ENCODE data around the gene ZFP37. TPM values are rescaled to one million over a fixed set of nuclear protein-coding genes. Genes with fewer than 3 reads are reported as not detected.
"Not testable (repeated sequence)": the region's sequence is repeated elsewhere in the genome, so short reads cannot be mapped to it uniquely, and the experiment has no call there.

Gene ZFP37
- total RNA-seq (1 to 10 TPM in 1 of 2 donors, under 1 TPM in 1; 0.65 to 1.5 TPM), total RNA-seq (3.0 to 8.5 reads per million in 2 donors)

DNA sequence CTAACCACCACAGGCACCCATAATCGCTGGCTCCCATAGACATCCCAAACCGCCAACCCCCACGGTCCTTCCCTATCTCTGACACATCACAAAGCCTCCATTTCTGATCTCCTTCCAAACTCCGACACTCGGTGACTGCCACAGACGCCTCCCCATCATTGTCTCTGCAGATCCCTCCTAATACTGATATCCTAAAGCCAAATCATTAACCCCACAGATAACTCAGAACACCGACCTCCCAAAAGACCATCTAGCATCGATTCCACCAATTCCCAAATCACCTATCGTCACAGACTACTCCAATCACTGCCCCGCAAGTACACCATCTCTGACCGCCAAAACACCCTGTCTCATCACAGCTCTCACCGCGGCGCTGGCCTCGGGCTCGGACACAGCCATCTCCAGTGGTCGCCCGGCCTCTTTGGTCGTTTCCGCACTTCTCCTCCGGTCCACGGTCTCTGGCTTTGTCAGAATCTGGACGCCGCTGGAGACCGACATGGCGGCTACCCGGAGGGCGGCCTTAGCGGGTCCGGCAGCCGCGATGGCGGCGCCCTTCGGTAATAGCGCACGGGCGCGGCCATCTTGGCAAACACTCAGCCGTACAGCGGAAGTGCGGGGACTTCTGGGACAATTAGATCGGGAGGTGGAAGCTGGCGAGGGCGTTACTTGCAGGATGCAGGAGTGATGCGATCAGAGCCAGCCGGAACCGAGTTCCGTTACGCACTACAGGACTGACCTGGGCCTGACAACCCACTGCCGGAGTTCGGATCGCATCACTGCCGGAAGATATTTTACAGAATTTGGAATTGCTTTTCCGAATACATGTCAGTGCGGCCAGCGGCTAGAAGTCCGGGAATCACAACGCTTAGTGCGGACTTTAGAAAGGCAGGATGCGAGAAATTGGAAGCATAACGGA is at the start of gene ZFP37:
Gene ZFP37, minus strand, starts transcription at position 534 of the 916 bp plus-strand sequence. Its CDS starts 36 bp downstream, at position 498.
- Mint-ChIP-seq H3K36me3 (ENCODE audit: low read depth) (no peaks in the 10 kb centered on the region), H3K27ac (no peak within 1 kb of the TSS), H3K4me3 (no peak within 1 kb of the TSS), H3K4me1 (no peaks in the 10 kb centered on the region), H3K27me3 (no peaks in the 10 kb centered on the region)
- ATAC-seq (peak; percentile 97), DNase-seq (peak; percentile 54 to 68 (median 59))
- H3K9me3 ChIP-seq (ENCODE audit: control insufficient read depth, low read length, poor library complexity, severe bottlenecking), result peaks cover 16% of the 10 kb centered on the region

DNA sequence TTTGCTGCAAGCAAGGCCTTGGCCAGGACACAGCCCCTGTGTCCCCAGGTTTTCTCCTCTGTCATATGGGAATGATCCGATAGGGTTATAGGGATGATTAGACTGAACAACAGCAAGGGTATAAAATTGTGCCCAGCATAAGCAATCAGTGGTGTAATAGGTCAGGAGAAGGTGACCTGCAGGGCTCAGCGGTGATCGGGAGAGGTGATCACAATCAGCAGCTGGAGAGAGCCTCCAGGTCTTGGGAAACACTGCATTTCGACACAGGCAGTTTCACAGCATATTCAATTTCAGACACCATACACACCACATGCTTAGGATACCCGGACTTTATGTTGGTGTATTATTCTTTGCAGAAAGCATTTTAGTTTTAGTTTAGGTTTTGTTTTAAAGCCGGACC is 48.8 kb upstream of the ZFP37 start:
- ATAC-seq; DNase-seq; H3K9me3 ChIP-seq (ENCODE audit: control insufficient read depth, low read length, poor library complexity, severe bottlenecking); H3K4me3 Mint-ChIP-seq; H3K27ac Mint-ChIP-seq; H3K4me1 Mint-ChIP-seq; H3K36me3 Mint-ChIP-seq (ENCODE audit: low read depth): not testable (repeated sequence)
- peaks cover 11% of the 10 kb centered on the region for H3K27me3 Mint-ChIP-seq

GRCh38 chr9:113095561-113095960 is 39.0 kb upstream of the ZFP37 start:
- H3K36me3 Mint-ChIP-seq (ENCODE audit: low read depth), result no peaks in the 10 kb centered on the region
- peaks cover 47% of the 10 kb centered on the region for H3K27me3 Mint-ChIP-seq
- H3K4me3 Mint-ChIP-seq, result no peak overlapping the region
- peaks cover 3% of the 10 kb centered on the region for H3K9me3 ChIP-seq (ENCODE audit: control insufficient read depth, low read length, poor library complexity, severe bottlenecking)
- H3K4me1 Mint-ChIP-seq, result no peaks in the 10 kb centered on the region
- DNase-seq (no peak), ATAC-seq (no peak)
- no peak overlapping the region for H3K27ac Mint-ChIP-seq

GRCh38 chr9:113089924-113090323 is 33.4 kb upstream of the ZFP37 start:
- not testable (repeated sequence) for ATAC-seq; H3K4me1 Mint-ChIP-seq; H3K4me3 Mint-ChIP-seq; H3K9me3 ChIP-seq (ENCODE audit: control insufficient read depth, low read length, poor library complexity, severe bottlenecking); H3K36me3 Mint-ChIP-seq (ENCODE audit: low read depth); DNase-seq; H3K27ac Mint-ChIP-seq
- peaks cover 33% of the 10 kb centered on the region for H3K27me3 Mint-ChIP-seq

- H3K9me3 ChIP-seq (ENCODE audit: control insufficient read depth, low read length, poor library complexity, severe bottlenecking); H3K4me3 Mint-ChIP-seq; H3K36me3 Mint-ChIP-seq (ENCODE audit: low read depth); H3K4me1 Mint-ChIP-seq; ATAC-seq; H3K27ac Mint-ChIP-seq; DNase-seq: not testable (repeated sequence)
- H3K27me3 Mint-ChIP-seq, result peaks cover 33% of the 10 kb centered on the region
Observed at GRCh38 chr9:113089143-113089505, 32.6 kb upstream of the ZFP37 start.

DNA sequence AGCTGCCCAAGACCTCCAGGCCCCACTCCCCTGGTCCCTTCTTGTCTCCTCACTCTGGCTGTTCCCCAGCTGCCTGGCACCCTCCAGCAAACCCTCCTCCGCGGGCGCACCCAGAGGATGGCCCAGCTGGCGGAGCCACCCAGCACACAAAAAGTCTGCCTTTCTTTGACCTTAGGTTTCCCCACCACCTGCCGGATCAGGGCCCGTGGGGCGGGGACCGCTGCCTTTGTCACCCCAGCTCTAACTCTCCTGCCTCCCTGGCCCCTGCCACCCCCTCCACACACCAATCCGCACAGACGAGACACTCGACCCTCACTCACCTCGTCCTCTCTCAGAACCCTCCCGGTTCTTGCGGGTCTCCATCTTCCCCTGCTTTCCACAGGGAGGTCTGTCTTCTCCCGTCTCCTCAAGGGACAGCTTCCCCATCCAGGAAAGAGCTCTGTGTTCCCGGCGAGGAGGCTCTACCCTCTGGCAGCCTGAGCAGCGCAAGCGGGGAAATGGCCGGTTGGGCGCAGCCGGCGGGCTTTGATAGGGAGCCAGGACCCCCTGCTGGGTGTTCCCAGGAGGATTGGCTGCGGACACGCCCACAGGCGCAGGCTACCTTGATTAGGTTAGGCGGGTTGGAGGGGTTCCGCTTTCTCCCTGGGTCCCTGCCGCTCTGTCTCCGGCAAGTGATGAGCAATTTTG is 32.1 kb upstream of the ZFP37 start:
- ATAC-seq; DNase-seq; H3K27ac Mint-ChIP-seq; H3K4me3 Mint-ChIP-seq; H3K9me3 ChIP-seq (ENCODE audit: control insufficient read depth, low read length, poor library complexity, severe bottlenecking); H3K4me1 Mint-ChIP-seq; H3K36me3 Mint-ChIP-seq (ENCODE audit: low read depth): not testable (repeated sequence)
- peaks cover 30% of the 10 kb centered on the region for H3K27me3 Mint-ChIP-seq

GRCh38 chr9:113062932-113063310 is 6.4 kb upstream of the ZFP37 start:
- not testable (repeated sequence) for H3K4me1 Mint-ChIP-seq, H3K4me3 Mint-ChIP-seq, ATAC-seq

DNA sequence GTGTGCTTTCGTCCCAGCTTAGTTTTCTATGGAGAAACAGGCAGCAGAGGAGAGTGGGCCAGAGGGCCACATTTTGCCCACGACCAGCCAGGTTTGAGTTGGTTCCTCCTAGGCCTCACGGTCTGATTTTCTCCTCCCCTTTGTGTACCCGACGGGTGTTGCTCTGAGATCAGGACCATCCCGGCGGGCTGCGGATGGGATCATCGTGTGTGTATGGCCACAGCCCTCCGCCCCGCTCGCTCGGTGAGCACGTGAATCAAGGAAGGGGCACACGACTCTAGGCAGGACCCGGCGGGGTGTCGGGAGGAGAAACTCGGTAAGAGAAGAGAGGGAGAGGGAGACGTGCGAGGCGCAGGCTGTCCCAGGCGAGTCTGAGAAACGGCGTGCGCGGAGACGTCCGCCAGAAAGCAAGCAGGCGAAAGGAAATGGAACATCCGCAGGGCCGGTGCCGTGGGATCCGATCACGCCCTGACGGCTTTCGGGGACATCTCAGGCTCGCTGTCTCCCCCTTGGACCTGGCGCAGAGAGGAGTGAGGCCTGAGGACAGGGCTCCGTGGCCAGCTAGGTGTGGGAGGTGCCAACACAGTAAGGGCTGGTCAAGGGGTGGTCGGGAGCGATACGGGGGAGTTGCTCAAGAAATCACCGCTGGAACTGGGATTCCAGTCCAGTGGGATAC is 5.9 kb upstream of the ZFP37 start:
- ATAC-seq; H3K9me3 ChIP-seq (ENCODE audit: control insufficient read depth, low read length, poor library complexity, severe bottlenecking); H3K27me3 Mint-ChIP-seq; H3K4me1 Mint-ChIP-seq; H3K4me3 Mint-ChIP-seq; H3K36me3 Mint-ChIP-seq (ENCODE audit: low read depth); DNase-seq; H3K27ac Mint-ChIP-seq: not testable (repeated sequence)

More at GRCh38 chr9:113062932-113063310, 6.4 kb upstream of the ZFP37 start:
- H3K27ac Mint-ChIP-seq; H3K27me3 Mint-ChIP-seq; H3K9me3 ChIP-seq (ENCODE audit: control insufficient read depth, low read length, poor library complexity, severe bottlenecking); H3K36me3 Mint-ChIP-seq (ENCODE audit: low read depth): not testable (repeated sequence)
- peak in 1 of 3 donors; percentile 11 for DNase-seq

DNA sequence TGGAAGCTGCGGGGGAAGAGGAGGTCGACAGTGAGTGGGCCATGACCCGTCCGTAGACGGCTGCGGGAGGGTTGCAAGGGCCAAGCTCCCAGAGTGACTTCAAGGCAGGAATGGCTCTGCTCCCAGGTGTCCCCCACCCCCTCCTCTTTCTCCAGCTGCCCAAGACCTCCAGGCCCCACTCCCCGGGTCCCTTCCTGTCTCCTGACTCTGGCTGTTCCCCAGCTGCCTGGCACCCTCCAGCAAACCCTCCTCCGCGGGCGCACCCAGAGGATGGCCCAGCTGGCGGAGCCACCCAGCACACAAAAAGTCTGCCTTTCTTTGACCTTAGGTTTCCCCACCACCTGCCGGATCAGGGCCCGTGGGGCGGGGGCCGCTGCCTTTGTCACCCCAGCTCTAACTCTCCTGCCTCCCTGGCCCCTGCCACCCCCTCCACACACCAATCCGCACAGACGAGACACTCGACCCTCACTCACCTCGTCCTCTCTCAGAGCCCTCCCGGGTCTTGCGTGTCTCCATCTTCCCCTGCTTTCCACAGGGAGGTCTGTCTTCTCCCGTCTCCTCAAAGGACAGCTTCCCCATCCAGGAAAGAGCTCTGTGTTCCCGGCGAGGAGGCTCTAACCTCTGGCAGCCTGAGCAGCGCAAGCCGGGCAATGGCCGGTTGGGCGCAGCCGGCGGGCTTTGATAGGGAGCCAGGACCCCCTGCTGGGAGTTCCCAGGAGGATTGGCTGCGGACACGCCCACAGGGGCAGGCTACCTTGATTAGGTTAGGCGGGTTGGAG is 4.7 kb upstream of the ZFP37 start:
- peak in 1 of 3 donors; percentile 9 for DNase-seq
- ATAC-seq; H3K36me3 Mint-ChIP-seq (ENCODE audit: low read depth); H3K4me1 Mint-ChIP-seq; H3K27me3 Mint-ChIP-seq; H3K9me3 ChIP-seq (ENCODE audit: control insufficient read depth, low read length, poor library complexity, severe bottlenecking); H3K4me3 Mint-ChIP-seq; H3K27ac Mint-ChIP-seq: not testable (repeated sequence)

GRCh38 chr9:113059581-113060284 is 3.2 kb upstream of the ZFP37 start:
- not testable (repeated sequence) for H3K36me3 Mint-ChIP-seq (ENCODE audit: low read depth); H3K27ac Mint-ChIP-seq; H3K27me3 Mint-ChIP-seq; ATAC-seq; H3K4me1 Mint-ChIP-seq; H3K9me3 ChIP-seq (ENCODE audit: control insufficient read depth, low read length, poor library complexity, severe bottlenecking); DNase-seq; H3K4me3 Mint-ChIP-seq

- peaks cover 14% of the 10 kb centered on the region for H3K9me3 ChIP-seq (ENCODE audit: control insufficient read depth, low read length, poor library complexity, severe bottlenecking)
- ATAC-seq (no peak), DNase-seq (no peak)
- Mint-ChIP-seq H3K36me3 (ENCODE audit: low read depth) (no peaks in the 10 kb centered on the region), H3K27ac (no peak overlapping the region), H3K4me3 (no peak overlapping the region), H3K4me1 (no peaks in the 10 kb centered on the region), H3K27me3 (no peaks in the 10 kb centered on the region)
Observed at GRCh38 chr9:113057193-113057592, 669 bp upstream of the ZFP37 start.

GRCh38 chr9:113042884-113043657 is 13.5 kb downstream of the ZFP37 start:
- Mint-ChIP-seq H3K4me1 (no peaks in the 10 kb centered on the region), H3K27ac (no peak overlapping the region), H3K27me3 (no peaks in the 10 kb centered on the region), H3K36me3 (ENCODE audit: low read depth) (peaks cover 9% of the 10 kb centered on the region), H3K4me3 (no peak overlapping the region)
- DNase-seq, result no peak
- peaks cover 43% of the 10 kb centered on the region for H3K9me3 ChIP-seq (ENCODE audit: control insufficient read depth, low read length, poor library complexity, severe bottlenecking)
- no peak for ATAC-seq
